GM10266 (cell line): ENCODE data around the gene PRPS1L1.

Source experiments
- DNase-seq: peaks from one replicate; pipeline ENCODE4 v3.0.0; 2012; ENCODE audit errors: extremely low spot score
- TF ChIP-seq, protein P1 (sequence below): IDR thresholded peaks from 2 replicates; pipeline ENCODE4 v1.5.1; 2012; ENCODE audit warnings: mild to moderate bottlenecking, low read depth; ENCODE audit not compliant: control insufficient read depth, insufficient read depth; ENCODE audit errors: missing control alignments

The PRPS1L1 gene

DNA sequence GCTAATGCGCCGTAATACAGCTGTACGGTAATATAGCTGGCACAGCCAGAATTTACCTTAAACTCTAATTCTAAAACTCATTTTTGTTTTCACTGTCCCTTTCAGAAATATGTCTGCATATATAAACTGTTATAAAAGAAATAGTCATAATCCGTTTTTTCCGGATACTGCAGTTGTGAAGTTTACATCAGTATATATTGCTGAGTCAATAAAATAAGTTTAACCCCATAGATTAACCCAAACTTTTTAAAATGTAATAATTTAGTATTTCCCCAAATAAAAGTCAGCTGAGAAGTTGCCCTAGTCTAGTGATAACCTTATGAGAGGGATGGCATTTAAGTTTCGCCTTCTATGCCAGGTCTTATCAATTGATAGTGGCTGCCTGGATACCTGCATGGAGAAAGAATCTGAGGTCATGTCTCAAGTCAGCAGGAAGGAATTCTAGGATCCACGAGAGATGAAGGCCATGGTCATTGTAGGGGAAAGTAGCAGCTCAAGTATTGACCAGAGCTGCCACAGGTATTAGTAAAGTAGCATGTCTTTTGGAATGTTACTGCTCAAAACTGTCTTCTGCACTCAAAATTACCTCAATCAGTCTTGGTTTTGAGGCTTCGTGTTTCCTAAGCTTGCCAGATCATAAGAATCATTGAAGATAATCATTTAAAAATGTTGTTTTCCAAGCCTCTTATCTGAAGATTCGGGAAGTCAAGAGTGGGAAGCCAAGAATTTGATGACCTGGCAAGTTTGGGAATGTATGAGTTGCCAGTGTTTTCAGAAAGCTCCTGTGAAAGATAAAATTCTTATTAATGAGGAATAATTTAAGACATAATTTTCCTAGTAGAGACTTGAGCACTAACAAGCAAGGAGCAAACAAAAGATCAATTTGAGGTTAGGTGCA lies 10.8 kb downstream of the PRPS1L1 start:
- DNase-seq: no peak
- TF ChIP-seq, protein P1, sequence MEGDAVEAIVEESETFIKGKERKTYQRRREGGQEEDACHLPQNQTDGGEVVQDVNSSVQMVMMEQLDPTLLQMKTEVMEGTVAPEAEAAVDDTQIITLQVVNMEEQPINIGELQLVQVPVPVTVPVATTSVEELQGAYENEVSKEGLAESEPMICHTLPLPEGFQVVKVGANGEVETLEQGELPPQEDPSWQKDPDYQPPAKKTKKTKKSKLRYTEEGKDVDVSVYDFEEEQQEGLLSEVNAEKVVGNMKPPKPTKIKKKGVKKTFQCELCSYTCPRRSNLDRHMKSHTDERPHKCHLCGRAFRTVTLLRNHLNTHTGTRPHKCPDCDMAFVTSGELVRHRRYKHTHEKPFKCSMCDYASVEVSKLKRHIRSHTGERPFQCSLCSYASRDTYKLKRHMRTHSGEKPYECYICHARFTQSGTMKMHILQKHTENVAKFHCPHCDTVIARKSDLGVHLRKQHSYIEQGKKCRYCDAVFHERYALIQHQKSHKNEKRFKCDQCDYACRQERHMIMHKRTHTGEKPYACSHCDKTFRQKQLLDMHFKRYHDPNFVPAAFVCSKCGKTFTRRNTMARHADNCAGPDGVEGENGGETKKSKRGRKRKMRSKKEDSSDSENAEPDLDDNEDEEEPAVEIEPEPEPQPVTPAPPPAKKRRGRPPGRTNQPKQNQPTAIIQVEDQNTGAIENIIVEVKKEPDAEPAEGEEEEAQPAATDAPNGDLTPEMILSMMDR: no peak

DNA sequence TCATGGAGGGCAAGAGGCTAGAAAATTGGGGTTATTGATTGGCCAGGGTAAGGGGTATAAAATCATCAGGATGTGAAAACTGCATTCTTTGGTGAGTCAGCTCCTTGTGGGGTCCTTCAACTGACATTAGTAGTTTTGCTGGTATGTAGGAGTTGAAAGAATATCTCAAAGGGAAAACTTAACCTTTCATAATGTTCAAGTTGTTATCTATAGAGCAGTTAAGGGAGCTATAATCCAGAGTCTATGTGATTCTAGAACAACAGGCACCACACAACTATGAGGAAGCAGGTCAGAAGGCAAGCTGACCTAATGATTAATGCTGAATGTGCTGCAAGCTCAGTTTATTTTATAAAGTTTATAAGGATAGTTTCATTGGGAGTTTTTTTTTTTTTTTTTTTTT lies 13.7 kb downstream of the PRPS1L1 start:
- TF ChIP-seq, protein P1: no peak
- no peak for DNase-seq

DNA sequence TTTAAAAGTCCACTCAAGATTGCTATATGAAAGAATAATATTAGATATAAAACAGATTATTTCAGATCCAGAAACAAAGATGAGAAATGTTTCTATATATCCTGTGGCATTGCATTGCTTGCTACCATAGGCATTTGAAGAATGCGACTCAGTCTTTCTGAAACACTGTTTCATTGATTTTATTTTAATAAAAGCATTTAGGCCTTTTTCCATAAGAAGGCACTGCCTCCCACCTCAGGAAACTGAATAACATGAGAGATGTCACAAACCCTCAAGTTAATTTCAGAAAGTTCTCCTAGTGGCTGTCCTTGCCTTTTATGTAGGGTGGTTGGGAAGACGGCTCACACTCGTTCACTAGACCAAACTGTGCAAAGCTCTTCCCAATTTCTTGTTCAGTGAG lies 23.3 kb downstream of the PRPS1L1 start:
- TF ChIP-seq, protein P1: no peak
- DNase-seq: no peak

DNA sequence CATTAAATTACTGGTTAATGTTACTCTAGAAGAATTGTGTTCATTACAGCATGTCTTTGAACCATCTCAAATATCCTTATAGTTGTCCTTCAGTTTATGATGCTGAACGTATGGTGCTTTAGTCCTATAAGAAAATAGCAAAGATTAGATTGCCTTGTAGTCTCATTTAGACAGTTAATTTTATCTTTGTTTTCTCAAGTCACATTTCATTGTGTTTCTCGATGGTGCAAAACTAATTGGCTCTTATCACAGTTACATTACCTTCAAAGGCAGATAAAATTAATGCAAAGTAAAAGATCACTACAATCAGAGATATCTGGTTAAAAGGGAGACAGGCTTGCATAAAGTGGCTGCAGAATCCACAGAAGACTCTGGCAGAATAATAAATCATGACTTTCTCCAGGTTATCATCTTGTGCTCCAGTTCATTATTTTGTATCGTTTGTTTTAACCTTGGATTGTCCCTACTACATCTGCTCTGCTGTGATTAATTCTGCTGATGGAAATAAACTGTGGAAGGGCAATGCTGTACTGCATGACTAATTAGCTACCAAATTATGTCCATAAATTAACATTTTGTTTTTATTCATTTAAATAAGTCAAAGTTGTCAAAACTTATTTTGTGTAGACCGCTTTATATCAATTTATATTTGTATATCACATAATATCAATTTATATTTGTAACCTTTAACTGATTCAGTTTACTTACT lies 24.2 kb downstream of the PRPS1L1 start:
- TF ChIP-seq, protein P1: no peak
- no peak for DNase-seq

DNA sequence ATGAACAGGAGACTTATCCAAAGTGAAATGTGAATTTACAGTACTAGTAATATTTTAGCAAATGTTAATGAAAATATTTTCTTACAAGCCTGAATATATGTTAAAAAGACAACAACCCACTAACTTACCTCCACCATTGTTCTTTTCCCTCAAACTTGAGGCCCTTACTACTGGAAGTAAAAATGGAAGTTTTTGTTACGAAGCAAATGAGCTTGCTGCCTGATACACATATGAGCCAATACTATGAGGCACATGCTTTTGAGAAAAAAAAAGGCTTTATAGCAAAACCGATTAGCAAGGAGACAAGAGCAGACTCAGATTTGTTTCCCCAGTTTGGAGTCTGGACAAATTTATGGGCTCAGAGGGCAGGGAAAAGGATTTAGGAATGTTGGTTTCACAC lies 29.0 kb downstream of the PRPS1L1 start:
- DNase-seq: no peak
- TF ChIP-seq, protein P1: no peak

DNA sequence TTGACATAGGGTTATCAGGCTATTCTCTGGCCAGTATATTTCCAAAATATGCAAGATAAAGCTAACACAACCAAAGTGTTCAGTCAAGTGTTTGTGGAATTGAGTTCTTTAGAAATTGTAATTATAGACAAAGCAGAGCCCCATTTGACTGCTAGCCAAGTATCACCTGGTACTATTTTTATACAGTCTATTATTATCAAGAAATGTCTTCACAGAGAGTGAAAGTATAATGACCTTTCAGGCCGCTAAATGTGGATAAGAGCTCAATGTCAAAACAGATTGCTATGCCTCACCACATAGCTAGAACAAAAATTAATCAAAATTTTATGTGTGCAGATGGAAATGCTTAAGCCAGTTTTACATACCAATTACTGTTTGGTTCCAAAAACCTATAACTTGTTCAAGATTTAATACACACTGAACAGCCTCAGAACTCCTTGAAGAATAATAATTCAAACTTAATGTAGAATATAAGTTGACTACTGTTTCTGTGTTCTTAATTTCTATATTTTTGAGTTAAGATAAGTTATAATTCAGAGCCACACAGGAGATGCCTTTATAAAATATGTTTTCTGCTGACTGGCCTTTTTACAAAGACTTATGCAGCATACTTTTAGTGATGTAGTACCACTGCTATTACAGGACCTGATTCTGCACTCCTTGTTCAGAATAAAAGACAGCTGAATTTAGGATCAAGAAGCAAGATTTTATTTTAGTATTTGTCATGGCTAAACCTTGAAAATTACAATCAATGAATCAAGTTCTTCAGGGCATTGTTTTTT lies 31.0 kb downstream of the PRPS1L1 start:
- TF ChIP-seq, protein P1: no peak
- DNase-seq: no peak
